WERI-Rb-1 (cell line): ENCODE data around the gene EIF3B.
"Not testable (repeated sequence)": the region's sequence is repeated elsewhere in the genome, so short reads cannot be mapped to it uniquely, and the experiment has no call there.

Experiments
- DNase-seq: peaks from one replicate; pipeline ENCODE4 v3.0.0-alpha.2; 2020
- H3K27ac ChIP-seq: fragments of 250-450 bp; sonication (Bioruptor Pico); 2 replicates; pipeline ENCODE4 v1.5.1; 2020; ENCODE audit warnings: mild to moderate bottlenecking, moderate library complexity
- H3K27me3 ChIP-seq: fragments of 250-450 bp; sonication (Bioruptor Pico); 2 replicates; pipeline ENCODE4 v1.5.1; 2021; ENCODE audit warnings: mild to moderate bottlenecking, low read depth, moderate library complexity; ENCODE audit not compliant: insufficient read depth, severe bottlenecking
- H3K36me3 ChIP-seq: fragments of 250-450 bp; sonication (Bioruptor Pico); 2 replicates; pipeline ENCODE4 v1.5.1; 2020; ENCODE audit warnings: mild to moderate bottlenecking, moderate library complexity
- H3K4me3 ChIP-seq: 2 replicates; pipeline ENCODE4 v1.5.1; 2011; ENCODE audit warnings: low read depth, mild to moderate bottlenecking, control low read depth, low read length
- H3K9me3 ChIP-seq: fragments of 250-450 bp; sonication (Bioruptor Pico); 2 replicates; pipeline ENCODE4 v1.5.1; 2021; ENCODE audit warnings: mild to moderate bottlenecking, moderate library complexity; ENCODE audit not compliant: severe bottlenecking
- TF ChIP-seq, protein P1 (sequence below): IDR thresholded peaks from 2 replicates; pipeline ENCODE4 v1.5.1; 2011; ENCODE audit warnings: low read depth, mild to moderate bottlenecking, control low read depth, inconsistent platforms, low read length

The EIF3B gene

DNA sequence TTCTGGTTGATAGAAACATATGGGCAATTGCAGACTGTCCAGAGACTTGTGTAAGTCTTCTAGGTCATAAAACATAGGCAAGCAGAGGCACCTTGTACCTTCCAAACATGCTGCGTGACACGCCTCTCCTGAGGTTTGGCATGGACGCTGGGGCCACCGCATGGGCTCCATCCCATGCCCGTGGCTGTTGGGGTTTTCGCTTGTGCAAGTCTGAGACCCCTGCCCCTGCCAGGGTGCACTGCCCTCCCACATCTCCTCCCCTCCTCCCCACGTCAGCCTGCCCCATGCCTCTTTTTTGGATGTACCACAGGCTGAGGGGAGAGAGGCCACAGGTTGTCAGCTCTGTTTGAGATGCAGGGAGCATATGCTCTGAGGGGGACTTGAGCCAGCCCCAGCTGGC is 19.0 kb downstream of the EIF3B start:
- Histone ChIP-seq H3K4me3 (no peak overlapping the region), H3K27me3 (no peaks in the 10 kb centered on the region), H3K36me3 (peaks cover 87% of the 10 kb centered on the region), H3K27ac (no peak overlapping the region), H3K9me3 (no peaks in the 10 kb centered on the region)
- TF ChIP-seq, protein P1, sequence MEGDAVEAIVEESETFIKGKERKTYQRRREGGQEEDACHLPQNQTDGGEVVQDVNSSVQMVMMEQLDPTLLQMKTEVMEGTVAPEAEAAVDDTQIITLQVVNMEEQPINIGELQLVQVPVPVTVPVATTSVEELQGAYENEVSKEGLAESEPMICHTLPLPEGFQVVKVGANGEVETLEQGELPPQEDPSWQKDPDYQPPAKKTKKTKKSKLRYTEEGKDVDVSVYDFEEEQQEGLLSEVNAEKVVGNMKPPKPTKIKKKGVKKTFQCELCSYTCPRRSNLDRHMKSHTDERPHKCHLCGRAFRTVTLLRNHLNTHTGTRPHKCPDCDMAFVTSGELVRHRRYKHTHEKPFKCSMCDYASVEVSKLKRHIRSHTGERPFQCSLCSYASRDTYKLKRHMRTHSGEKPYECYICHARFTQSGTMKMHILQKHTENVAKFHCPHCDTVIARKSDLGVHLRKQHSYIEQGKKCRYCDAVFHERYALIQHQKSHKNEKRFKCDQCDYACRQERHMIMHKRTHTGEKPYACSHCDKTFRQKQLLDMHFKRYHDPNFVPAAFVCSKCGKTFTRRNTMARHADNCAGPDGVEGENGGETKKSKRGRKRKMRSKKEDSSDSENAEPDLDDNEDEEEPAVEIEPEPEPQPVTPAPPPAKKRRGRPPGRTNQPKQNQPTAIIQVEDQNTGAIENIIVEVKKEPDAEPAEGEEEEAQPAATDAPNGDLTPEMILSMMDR, result no peak
- no peak for DNase-seq

DNA sequence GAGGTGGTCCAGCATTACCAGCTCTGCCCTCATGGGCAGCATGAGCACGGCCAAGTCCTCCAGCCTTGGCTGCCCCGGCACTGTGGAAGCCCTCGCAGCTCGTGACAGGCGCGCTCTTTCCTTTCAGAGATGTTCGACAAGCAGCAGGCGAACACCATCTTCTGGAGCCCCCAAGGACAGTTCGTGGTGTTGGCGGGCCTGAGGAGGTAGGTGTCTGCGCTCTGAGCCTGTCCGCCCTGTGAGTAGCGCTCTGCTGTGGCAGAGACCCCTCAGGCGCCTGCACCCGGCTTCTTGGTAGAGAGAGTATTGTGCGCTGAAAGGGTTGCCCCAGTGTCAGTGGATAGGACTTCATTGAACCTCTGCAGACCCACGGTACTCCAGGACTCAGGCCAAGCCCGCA is 19.8 kb downstream of the EIF3B start:
- Histone ChIP-seq H3K9me3 (no peaks in the 10 kb centered on the region), H3K27ac (no peak overlapping the region), H3K27me3 (no peaks in the 10 kb centered on the region), H3K36me3 (peaks cover 87% of the 10 kb centered on the region), H3K4me3 (no peak overlapping the region)
- TF ChIP-seq, protein P1, result no peak
- DNase-seq, result no peak

DNA sequence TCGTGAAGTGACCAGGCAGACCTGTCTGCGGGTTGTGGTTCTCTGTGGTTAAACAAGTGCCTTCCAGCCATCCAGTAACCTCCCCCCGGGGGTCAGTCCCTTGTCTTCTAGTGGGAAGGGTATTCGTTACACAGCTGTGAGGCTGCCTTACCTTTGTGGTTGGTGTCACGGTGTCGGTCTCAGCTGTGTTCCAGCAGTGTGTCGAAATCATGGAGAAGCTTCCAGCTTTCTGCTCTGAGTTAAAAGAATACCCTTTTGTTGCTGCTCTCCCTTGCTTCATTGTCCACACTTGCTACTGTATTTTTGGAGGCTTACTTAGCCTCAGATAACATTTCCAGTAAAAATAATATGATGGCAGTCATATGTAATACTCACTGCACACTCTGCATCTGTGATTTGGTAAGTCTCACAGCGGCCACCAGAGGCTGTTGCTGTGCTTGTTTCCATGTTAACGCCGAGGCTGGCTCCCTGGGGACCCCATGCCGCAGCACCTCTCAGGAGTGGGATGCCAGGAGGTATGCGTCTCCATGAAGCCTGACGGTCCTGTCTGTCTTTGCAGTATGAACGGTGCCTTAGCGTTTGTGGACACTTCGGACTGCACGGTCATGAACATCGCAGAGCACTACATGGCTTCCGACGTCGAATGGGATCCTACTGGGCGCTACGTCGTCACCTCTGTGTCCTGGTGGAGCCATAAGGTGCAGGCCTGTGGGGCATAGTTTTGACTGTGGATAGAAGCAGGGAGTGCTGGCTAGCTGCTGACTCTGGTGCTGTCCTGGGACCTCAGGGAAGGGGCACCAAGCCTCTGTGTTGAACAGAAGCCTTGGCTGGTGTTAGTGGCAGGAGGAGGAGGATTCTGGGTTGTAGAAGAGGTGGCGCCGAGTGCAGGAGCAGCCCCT is 20.5 kb downstream of the EIF3B start:
- H3K27ac ChIP-seq, result no peak overlapping the region
- no peak overlapping the region for H3K4me3 ChIP-seq
- DNase-seq, result no peak
- H3K27me3 ChIP-seq, result no peaks in the 10 kb centered on the region
- TF ChIP-seq, protein P1, result peak; percentile 7; the same call in 1 of the 2 replicates
- no peaks in the 10 kb centered on the region for H3K9me3 ChIP-seq
- H3K36me3 ChIP-seq, result peaks cover 87% of the 10 kb centered on the region

DNA sequence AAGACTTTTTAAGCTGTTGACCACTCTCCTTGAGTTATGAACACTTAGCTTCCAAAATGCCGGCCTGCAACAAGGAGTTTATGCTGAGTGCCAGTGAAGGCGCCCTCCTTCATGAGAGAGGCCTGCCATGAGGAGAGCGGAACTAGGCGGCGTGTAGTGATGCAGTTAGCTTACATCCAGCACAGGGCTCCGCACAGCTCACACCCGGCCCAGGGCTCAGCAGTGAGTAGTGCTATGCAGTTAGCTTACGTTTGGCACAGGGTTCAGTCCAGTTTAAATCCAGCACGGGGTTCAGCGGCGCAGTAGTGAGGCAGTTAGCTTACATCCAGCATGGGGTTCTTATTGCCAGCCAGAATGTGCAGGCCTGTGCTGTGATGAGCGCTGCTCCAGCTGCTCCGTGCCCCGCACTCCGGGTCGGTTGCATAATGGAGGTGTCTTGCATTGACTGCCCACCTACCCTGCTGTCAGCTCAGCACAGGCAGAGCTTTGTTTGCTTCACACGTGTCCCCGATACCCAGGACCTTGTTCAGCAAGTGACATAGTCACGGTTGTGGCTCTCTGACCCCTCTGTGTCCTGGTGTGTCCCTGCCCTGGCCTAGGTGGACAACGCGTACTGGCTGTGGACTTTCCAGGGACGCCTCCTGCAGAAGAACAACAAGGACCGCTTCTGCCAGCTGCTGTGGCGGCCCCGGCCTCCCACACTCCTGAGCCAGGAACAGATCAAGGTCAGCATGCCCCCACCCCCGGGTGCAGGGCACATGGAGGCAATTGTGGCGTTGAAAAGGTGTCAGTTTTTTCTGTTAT is 21.9 kb downstream of the EIF3B start:
- Histone ChIP-seq H3K27me3 (no peaks in the 10 kb centered on the region), H3K4me3 (no peak overlapping the region), H3K36me3 (peaks cover 87% of the 10 kb centered on the region), H3K27ac (no peak overlapping the region), H3K9me3 (no peaks in the 10 kb centered on the region)
- TF ChIP-seq, protein P1, result no peak
- DNase-seq, result no peak

DNA sequence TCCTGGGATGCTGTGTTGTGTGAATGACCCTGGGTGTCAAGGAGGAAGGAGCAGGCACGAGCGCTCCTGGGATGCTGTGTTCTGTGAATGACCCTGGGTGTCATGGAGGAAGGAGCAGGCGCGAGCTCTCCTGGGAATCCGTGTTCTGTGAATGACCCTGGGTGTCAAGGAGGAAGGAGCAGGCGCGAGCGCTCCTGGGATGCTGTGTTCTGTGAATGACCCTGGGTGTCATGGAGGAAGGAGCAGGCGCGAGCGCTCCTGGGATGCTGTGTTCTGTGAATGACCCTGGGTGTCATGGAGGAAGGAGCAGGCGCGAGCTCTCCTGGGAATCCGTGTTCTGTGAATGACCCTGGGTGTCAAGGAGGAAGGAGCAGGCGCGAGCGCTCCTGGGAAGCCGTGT is 22.9 kb downstream of the EIF3B start:
- DNase-seq, H3K27me3 ChIP-seq, H3K9me3 ChIP-seq, H3K4me3 ChIP-seq, H3K27ac ChIP-seq: not testable (repeated sequence)
- peaks cover 84% of the 10 kb centered on the region for H3K36me3 ChIP-seq

DNA sequence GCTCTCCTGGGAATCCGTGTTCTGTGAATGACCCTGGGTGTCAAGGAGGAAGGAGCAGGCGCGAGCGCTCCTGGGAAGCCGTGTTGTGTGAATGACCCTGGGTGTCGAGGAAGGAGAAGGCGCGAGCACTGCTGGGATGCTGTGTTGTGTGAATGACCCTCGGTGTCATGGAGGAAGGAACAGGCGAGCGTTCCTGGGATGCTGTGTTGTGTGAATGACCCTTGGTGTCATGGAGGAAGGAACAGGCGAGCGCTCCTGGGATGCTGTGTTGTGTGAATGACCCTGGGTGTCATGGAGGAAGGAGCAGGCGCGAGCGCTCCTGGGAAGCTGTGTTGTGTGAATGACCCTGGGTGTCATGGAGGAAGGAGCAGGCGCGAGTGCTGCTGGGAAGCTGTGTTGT is 23.5 kb downstream of the EIF3B start:
- not testable (repeated sequence) for H3K27me3 ChIP-seq, DNase-seq, H3K27ac ChIP-seq, H3K9me3 ChIP-seq, H3K4me3 ChIP-seq
- peaks cover 77% of the 10 kb centered on the region for H3K36me3 ChIP-seq
